HG02981 (cell line): Measurements from ENCODE around the gene CHST9.
"Not testable (repeated sequence)": the region's sequence is repeated elsewhere in the genome, so short reads cannot be mapped to it uniquely, and the experiment has no call there.

Source experiments
- ATAC-seq: cut with Tn5 transposase; IDR thresholded peaks from one replicate; pipeline ENCODE4 v1.9.1; 2021; ENCODE audit warnings: mild to moderate bottlenecking, moderate library complexity; ENCODE audit not compliant: unreplicated experiment

CHST9 gene, protein sequence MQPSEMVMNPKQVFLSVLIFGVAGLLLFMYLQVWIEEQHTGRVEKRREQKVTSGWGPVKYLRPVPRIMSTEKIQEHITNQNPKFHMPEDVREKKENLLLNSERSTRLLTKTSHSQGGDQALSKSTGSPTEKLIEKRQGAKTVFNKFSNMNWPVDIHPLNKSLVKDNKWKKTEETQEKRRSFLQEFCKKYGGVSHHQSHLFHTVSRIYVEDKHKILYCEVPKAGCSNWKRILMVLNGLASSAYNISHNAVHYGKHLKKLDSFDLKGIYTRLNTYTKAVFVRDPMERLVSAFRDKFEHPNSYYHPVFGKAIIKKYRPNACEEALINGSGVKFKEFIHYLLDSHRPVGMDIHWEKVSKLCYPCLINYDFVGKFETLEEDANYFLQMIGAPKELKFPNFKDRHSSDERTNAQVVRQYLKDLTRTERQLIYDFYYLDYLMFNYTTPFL

DNA sequence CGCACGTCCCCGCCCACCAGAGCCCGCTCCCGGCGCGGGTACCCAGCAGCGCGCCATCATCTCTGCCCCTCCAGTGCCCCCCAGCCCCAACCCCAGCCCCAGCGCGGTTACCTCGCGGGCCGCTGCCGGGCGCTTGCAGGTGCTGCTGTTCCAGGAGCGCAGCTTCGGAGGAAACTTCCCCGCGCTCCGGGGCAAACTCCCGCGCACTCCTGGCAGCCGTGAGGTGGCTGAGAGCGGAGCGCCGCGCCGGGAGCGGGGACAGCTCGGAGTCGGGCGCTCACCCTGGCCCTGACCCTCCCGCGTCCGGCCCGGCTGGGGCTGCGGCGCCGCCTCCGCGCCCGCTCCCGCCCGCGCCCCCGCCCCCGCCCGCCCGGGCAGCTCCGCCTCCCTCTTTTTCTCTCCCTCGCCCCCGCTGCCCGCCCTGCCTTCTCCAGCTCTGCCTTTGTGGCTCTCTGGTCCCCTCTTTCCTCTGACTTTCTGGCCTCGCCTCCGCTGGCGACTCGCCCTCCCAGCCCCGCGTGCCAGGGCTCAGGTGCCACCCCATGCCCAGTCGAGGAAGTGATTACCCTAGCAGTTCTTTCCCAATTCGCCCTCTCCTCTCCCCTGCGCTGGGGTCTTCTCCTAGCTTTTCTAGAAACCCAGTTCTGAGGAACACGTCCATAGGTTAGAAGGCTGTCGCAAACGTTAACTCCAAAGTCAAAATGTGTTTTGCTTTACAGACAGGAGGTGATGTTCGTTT is at the start of gene CHST9:
TSS of gene CHST9 (minus strand) at position 284 of the 739 bp plus-strand sequence. CDS start 42,499 bp downstream, outside the sequence.
- ATAC-seq, result no peak

DNA sequence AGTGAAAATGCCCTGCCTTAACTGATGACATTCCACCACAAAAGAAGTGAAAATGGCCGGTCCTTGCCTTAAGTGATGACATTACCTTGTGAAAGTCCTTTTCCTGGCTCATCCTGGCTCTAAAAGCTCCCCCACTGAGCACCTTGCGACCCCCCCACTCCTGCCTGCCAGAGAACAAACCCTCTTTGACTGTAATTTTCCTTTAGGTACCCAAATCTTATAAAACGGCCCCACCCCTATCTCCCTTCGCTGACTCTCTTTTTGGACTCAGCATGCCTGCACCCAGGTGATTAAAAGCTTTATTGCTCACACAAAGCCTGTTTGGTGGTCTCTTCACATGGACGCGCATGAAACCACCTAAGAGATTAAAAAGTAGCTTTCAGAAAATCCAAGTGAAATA is 47.2 kb upstream of the CHST9 start:
- ATAC-seq, result not testable (repeated sequence)

DNA sequence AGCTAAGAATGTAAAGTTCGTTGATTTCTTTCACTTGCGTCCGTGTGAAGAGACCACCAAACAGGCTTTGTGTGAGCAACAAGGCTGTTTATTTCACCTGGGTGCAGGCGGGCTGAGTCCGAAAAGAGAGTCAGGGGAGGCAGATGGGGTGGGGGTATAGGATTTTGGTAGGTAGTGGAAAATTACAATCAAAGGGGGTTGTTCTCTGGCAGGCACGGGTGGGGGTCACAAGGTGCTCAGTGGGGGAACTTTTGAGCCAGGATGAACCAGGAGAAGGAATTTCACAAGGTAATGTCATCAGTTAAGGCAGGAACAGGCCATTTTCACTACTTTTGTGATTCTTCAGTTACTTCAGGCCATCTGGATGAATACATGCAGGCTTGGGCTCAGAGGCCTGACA is 46.6 kb upstream of the CHST9 start:
- ATAC-seq, result not testable (repeated sequence)

DNA sequence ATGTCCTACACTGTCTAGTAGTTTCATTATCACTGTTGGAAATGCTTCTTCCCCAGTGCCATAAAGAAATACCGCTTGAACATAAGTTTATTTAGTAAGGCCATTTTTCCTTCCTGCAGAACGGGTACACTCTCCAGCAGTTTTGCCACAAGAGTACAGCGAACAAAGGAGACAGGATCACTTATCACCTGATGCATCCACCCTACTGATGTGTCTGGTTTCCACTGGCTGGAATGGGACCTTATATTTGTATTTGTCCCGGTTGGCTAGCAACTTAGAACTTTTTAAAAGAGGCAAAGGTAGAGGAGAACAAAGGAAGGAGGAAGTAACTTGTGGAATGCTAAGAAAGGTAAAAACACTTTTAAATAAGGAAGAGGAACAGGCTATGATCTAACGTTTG is 46.1 kb upstream of the CHST9 start:
- not testable (repeated sequence) for ATAC-seq

DNA sequence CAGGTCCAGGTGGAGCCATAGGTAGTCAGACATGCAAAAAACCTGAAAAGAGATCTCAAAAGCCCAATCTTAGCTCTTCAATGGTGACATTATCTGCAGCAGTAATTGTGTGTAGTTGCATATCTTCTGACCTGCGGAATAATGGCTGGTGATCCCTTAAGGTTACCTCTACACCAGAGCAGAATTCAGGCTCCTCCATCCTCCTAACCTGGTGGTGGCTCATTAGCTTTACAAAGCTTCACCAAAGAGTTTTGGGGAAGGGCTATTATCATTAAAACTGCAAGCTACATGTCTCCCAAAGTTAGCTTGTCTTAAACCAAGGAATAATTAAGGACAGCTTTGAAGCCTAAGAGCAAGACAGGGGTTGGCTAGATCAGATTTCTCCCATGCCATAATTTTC is 42.6 kb upstream of the CHST9 start:
- no peak for ATAC-seq

DNA sequence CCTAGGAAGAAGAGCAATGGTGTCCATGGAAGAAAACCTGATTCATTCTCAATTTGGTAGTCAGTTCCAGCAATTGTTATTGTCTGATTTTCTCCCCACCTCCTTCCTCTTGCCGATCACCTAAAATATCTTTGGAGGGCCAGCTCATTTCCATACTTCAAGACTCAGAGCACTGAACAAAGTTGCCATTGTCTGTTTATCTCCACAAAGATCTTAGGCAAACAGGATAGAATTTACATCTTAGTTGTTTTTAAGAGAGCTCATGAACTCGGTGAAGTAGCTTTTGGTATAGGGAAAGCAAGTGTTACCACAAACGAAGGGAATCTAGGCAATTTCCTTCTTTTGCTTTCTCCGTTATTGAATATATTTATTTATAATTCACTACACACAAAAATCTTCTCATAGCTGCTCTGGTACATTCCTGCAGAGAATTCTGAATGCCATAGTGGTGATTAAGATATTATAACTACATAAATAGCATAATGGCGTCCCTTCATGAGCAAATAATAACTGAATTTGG is 41.5 kb upstream of the CHST9 start:
- ATAC-seq, result no peak

DNA sequence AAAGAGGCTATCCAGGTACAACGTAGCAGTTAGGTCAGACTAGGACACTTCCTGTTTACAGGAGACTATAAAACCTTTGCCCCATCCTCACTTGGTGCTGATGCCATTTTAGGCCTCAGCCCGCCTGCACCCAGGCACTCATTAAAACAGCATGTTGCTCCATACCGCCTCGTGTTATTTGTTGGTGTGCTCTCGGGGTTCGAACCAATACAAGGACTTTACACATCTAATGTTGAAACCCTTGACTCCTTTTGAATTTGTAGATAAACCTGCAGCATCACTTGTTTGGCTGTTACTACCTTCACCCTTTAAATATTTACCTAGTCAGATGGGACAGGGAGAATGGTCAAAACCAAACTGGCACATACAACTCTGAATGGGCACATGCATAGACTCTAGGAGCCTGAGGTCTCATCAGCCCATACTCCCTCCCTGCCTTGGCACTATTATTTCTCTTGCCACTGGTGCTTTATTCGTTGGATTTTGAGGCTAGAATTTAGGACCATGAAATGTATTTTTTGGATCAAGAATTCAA is 40.9 kb upstream of the CHST9 start:
- no peak for ATAC-seq

DNA sequence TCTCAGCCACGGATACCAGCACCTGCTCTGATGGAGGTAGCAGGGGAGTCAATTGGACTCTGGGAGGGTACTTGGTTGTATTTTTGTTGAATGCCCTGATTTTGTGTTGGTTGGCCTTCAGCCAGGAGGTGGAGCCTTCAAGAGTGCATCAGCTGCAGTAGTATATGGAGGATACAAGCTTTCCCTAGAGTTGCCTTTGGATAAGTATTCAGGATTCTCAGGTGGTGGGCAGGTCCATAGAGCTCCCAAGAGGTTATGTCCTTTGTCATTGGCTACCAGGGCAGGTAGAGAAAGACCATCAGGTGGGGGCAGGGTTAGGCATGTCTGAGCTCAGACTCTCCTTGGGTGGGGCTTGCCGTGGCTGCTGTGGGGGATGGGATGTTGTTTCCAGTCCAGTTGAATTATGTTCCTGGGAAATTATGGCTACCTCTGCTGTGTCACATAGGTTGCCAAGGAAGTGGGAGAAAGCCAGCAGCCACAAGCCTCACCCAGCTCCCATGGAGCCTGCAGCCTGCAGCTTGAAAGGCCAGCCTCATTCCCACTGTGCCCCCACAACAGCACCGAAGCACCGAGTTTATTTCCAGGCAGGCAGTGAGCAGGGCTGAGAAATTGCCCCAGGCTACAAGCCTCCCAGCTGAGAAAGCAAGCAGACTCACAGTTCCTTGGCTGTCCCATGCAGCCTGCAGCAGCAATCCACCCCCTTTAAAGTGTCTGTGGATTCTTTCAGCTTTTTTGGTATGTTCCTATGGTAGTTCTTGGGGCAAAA is 38.6 kb upstream of the CHST9 start:
- ATAC-seq, result no peak

DNA sequence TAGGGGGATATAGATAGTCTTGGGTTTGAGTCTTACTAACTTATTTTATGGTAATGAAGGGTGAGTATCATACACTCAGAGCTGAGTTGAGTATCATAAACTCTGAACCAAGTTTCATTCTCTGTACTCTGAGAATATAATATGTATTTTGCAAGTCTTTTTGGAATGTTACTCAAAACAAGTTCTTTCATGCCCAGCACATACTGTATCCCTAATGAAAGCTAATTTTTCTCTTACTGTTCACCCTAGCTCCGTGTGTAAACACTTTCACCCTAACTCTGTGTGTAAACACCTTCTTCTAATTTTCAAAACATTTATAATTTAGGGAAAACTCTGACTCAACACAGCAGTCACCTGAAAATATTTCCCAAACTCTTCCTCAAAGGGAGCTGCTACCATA is 29.7 kb upstream of the CHST9 start:
- ATAC-seq, result no peak

DNA sequence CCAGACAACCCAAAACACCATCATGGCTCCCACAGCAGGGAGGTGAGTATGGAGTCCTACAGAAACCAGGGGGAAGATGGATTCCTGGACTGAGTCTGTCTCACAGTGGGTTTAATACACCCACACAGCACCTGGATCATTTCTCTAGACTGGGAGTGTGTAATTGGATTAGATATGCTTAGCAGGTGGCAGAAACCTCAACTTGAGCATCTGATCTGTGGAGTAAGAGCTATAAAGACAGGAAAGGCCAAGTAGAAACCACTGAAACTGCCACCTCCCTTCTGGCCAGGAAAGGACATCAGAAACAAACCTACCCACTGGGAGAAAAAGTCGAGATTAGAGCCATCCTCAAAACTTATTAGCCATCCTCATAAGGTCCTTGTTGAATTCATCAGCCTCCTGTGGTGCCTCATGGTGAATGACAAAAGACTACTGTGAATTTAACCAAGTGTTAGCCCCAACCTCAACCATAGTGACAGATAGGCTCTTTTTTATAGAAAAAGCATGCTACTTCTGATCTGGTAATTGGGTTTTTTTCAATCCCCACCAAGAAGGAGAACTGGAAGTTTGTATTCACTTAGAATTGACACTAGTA is 28.1 kb upstream of the CHST9 start:
- no peak for ATAC-seq

DNA sequence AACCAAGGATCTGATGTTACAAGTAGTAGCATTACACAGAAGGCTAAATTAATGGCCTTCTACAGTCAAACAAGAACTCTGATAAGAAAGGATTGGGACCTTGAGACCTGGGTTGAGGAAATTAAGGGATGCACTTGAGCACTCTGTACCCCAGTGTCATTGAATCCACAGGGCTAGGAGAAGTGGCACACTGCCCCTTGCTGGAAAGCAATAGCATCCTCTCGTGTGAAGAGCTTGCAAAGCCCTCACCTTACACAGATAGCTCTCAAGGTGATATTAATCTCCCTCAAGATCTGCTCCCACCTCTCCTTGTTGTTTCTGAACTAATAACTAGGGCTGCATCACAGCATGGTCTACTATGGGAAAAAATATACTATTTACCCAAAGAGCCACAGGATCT is 26.5 kb upstream of the CHST9 start:
- ATAC-seq, result no peak

DNA sequence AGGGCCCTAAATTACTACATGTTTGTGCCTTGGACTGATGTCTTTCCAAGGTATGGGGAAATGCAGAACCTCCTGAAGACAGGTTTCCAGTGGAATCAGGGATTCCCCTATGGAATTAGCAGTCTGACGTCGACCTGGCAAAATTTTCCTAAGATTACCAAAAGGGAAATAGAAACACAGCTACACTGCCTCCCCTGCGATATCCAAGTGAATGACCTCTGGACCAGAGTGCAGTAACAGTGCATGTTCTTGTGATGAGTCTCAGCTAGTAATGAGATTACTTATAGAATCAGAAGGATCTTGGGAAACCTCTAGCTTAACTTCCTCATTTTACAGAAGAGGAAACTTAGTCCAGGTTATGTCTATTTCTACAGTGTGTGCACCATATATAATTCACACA is 21.3 kb upstream of the CHST9 start:
- ATAC-seq, result no peak

DNA sequence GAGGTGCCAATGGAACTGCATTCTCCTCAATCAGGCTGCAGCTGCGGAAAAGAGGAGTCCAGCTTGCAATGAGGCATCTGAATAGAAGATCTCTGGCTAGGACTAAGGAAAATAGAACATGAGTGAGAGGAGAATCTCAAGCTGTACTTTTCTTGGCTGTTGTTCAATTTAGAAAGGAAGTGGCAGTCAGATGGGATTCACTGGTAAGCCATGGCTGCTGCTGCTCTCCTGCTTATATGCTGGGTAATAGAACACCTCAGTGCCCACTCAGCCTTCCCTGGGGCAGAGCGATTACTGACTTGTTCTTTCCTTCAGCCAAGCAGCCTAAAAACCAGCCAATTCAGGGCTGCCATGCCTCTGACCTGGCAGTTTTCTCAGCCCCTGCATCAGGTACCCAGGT is 17.6 kb upstream of the CHST9 start:
- ATAC-seq, result no peak

DNA sequence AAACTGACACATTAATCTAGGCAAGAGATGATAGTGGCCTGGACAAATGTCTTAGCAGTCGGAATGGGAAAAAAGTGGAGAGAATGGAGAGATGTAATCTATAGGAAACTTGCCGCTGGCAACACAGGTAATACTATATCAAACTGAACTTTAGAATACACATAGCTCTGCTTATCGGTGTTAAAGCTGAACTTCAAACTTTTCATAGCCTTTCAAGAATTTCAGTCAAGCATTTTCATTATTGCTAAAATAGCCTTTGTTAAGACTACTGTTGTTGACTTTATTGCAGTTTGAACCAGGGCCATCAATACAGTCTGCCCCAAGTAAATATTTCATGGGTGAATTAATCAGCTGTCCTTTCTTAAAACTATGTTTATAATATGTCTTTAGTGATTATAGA is 12.9 kb upstream of the CHST9 start:
- no peak for ATAC-seq

DNA sequence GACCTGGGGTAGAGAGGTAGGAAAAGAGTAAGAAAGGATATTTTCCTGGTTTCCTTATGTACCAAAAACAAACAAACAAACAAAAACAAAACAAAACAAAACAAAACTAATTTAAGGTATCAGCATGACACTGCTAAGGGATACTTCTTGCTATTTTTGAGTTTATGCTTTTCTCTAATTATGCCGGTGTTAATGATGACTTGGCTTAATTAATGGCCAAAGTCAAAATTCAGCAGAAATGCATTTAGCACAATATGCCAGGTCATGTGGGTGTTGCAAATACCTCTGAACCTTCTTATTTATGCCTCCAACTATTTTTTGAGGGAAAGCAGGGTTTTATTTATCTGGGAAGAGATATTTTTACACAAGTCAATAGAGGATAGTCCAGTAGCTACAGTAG is 3.2 kb upstream of the CHST9 start:
- no peak for ATAC-seq

DNA sequence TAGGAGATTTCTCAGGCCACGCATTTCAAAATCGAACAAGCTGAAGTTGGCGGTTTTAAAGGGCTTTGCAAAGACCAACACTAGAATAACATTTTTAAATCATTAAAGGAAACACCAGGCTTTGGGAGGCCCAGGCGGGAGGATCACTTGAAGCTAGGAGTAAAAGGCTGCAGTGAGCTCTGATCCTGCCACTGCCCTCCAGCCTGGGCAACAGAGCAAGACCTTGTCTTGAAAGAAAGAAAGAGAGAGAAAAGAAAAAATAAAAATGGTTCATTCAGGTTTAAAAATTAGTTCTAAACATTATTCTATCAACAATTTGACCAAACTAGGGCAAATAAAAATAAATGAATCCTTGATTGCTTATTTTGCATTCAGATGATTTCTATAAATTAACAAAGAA is 789 bp upstream of the CHST9 start:
- no peak for ATAC-seq

DNA sequence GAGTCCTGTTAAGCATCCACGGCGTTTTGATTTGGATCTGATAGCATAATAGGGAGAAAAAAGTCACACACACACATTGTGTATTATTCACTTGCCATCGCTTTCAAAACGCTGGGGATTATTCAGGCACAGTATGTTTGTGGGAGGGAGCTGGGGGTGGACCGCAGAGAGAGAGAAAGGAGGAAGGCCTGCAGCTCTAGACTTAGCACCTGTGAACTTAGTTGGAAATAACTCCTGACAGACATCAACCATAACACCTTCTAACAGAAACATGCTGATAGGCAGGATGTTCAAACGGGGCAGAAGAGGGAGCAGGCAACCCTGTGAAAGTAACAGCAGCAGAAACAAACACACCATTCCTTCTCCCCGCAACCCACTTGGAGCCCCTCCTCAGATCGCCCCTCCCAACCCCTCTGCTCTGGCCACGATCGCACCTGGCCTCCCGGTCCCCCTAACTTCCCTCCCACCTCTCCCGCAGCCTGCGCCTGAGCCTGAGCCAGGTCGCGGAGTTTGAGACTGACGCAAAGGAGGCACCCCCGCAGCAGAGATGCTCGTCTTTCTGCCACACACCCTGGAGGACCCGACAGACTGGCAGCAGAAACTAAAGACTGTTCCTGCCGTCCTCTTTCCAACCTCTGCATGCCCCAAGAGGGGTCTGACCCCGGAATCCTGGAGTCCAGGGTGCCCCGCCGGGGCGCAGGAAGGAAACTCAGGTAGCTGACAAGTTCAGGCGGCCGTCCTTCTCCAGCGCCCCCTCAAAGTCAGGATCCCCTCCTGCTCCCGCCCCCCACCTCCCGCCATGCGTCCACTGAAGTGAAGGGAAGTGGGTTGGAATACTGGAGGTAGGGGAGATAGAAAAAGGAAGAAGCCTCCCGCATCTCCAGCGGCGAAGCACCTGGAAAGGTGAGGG is 738 bp downstream of the CHST9 start:
- no peak for ATAC-seq

DNA sequence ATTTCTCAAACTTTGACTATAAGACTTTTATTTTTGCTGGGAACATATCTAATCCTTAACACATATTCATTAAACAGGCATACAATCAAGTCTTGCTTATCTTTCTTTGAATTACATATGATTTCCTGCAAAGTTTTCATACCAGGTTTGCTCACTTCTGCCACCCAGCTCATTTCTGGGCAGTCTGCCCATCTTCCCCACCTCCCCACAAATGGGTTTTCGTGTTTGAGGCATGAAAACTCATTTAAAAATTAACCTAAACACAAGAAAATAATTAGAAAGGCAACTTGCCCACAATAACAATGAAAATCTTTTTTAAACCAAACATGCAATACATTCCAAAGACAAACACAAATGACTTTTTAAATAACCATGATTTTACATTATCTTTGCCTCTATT is 3.4 kb downstream of the CHST9 start:
- no peak for ATAC-seq

DNA sequence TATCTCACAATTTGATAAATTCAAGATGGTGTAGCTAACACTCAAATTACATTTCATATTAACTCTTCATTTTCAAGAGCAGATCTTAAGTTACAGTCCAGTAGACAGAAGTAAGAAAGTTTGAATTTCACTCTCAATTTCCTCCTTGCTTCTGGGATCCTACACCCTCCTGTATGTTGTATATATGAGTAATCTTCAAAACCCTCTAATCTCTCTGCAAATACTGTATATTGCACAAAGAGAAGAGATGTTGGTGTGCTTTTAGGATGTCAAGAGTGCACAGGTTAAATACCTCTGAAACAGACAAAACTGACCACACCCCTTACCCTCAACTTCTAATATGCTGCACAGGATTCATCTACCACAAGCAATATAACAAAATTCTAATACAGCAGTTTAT is 6.7 kb downstream of the CHST9 start:
- ATAC-seq, result no peak

DNA sequence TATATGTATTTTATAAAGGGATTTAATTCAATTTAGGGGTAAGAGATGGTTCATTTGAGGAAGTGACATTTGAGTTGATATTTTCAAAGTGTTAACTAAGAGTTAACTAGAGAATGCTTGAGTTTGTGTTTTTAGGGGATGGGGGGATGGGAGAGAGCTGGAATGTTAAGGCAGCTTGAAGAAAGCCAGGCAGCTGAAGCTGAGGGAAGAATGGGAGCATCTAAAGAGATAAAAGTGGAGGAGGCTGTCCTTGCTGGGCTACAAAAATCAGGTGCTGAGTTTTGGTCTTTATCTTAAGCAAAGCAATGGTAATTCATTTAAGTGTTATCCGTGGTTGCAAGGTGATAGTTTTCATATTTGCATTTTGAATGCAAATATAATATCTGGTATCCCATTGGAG is 9.2 kb downstream of the CHST9 start:
- no peak for ATAC-seq
